Measurements from ENCODE around the gene TCF3. TPM values are rescaled to one million over a fixed set of nuclear protein-coding genes. Genes with fewer than 3 reads are reported as not detected.
A peak's percentile ranks its signal among the peaks of the same experiment; 100 is the strongest.

TCF3 gene
- total RNA-seq, 2 experiments from 2014 or later: 124 to 126 TPM

GRCh38 chr19:1592755-1593500 is 59.5 kb downstream of the TCF3 start, which contains the start of gene MBD3:
Gene MBD3, minus strand, starts transcription at chr19:1592865. Its CDS starts 234 bp downstream, at chr19:1592631.
- CTCF ChIA-PET: interaction anchor here (0.9 to 1.7 kb wide), 5 partner anchors 11 to 234 kb away, joined by 3 to 10 read pairs (median 5); partner anchors contain the start of gene UQCR11
- Mint-ChIP-seq H3K4me1 (ENCODE audit: low read depth) (peaks cover 15% of the 10 kb centered on the region), H3K9me3 (no peaks in the 10 kb centered on the region), H3K27ac (peak within 1 kb of the TSS; percentile 95), H3K4me3 (peak within 1 kb of the TSS; percentile 92), H3K27me3 (no peaks in the 10 kb centered on the region), H3K36me3 (ENCODE audit: low read depth) (peaks cover 26% of the 10 kb centered on the region)
- ATAC-seq (peak; percentile 88), DNase-seq (peak; percentile 88)
- TF ChIP-seq CTCF (IDR thresholded peaks at IDR 0.05): no peak
- POLR2A ChIA-PET: interaction anchor here (0.5 to 5.0 kb wide), 8 partner anchors 9 to 452 kb away, joined by 3 to 25 read pairs (median 3); partner anchors contain the start of genes CIRBP, TCF3 and UQCR11
- intact Hi-C loops (cut with micrococcal nuclease): no loop called here

GRCh38 chr19:1592024-1592754 is 60.2 kb downstream of the TCF3 start:
- H3K4me3 Mint-ChIP-seq: peak overlapping the region; percentile 92
- peak; percentile 81 for ATAC-seq

GRCh38 chr19:1591421-1592023 is 60.9 kb downstream of the TCF3 start:
- Mint-ChIP-seq H3K36me3 (ENCODE audit: low read depth) (peaks cover 20% of the 10 kb centered on the region), H3K4me1 (ENCODE audit: low read depth) (peaks cover 21% of the 10 kb centered on the region), H3K4me3 (peak overlapping the region; percentile 92), H3K9me3 (no peaks in the 10 kb centered on the region), H3K27me3 (no peaks in the 10 kb centered on the region), H3K27ac (peak overlapping the region; percentile 95)
- DNase-seq: no peak
- ChIA-PET CTCF (interaction anchor here (1.1 to 1.5 kb wide), 6 partner anchors 10 to 180 kb away, joined by 3 to 6 read pairs (median 4); partner anchors contain the start of gene UQCR11), POLR2A (interaction anchor here (0.6 to 5.1 kb wide), 9 partner anchors 14 to 789 kb away, joined by 3 to 26 read pairs (median 4); partner anchors contain the start of genes TCF3 and UQCR11)
- no peak for TF ChIP-seq CTCF (IDR thresholded peaks at IDR 0.05)
- ATAC-seq: no peak
- intact Hi-C loops (cut with micrococcal nuclease): no loop called here

More at GRCh38 chr19:1592024-1592754, 60.2 kb downstream of the TCF3 start:
- no peak for TF ChIP-seq CTCF (IDR thresholded peaks at IDR 0.05)
- intact Hi-C loops (cut with micrococcal nuclease): no loop called here
- Mint-ChIP-seq H3K27me3 (no peaks in the 10 kb centered on the region), H3K27ac (peak overlapping the region; percentile 95), H3K4me1 (ENCODE audit: low read depth) (peaks cover 21% of the 10 kb centered on the region), H3K36me3 (ENCODE audit: low read depth) (peaks cover 21% of the 10 kb centered on the region), H3K9me3 (no peaks in the 10 kb centered on the region)
- ChIA-PET CTCF (interaction anchor here (1.0 to 1.7 kb wide), 5 partner anchors 12 to 234 kb away, joined by 4 to 10 read pairs (median 5); no protein-coding TSS in a partner anchor), POLR2A (interaction anchor here (0.6 to 5.1 kb wide), 10 partner anchors 10 to 90 kb away, joined by 3 to 26 read pairs (median 6); partner anchors contain the start of genes TCF3 and UQCR11)
- DNase-seq: peak; percentile 86

- ChIA-PET POLR2A (interaction anchor here (0.6 to 5.1 kb wide), 12 partner anchors 9 to 788 kb away, joined by 3 to 26 read pairs (median 4); partner anchors contain the start of genes TCF3 and UQCR11), CTCF (interaction anchor here (1.0 to 1.5 kb wide), 8 partner anchors 11 to 181 kb away, joined by 3 to 6 read pairs (median 4); partner anchors contain the start of gene UQCR11)
- TF ChIP-seq CTCF (IDR thresholded peaks at IDR 0.05): no peak
- intact Hi-C loops (cut with micrococcal nuclease): no loop called here
- H3K4me1 Mint-ChIP-seq (ENCODE audit: low read depth): peaks cover 26% of the 10 kb centered on the region
- no peaks in the 10 kb centered on the region for H3K9me3 Mint-ChIP-seq
- peak overlapping the region; percentile 92 for H3K4me3 Mint-ChIP-seq
- DNase-seq (peak; percentile 63), ATAC-seq (peak; percentile 20)
- no peaks in the 10 kb centered on the region for H3K27me3 Mint-ChIP-seq
- H3K36me3 Mint-ChIP-seq (ENCODE audit: low read depth): peaks cover 23% of the 10 kb centered on the region
- H3K27ac Mint-ChIP-seq: peak overlapping the region; percentile 95
Observed at GRCh38 chr19:1590641-1591397, 61.6 kb downstream of the TCF3 start.
